ELF-1 (cell line): ENCODE measurements around the gene G6PD.
"Not testable (repeated sequence)": the region's sequence is repeated elsewhere in the genome, so short reads cannot be mapped to it uniquely, and the experiment has no call there.

Source experiments
- DNase-seq: peaks from one replicate; pipeline ENCODE4 v3.0.0-alpha.2; 2016; ENCODE audit warnings: low read depth, low spot score

The G6PD gene

GRCh38 chrX:154542723-154543424, 3.8 kb downstream of the G6PD start:
- DNase-seq: no peak

GRCh38 chrX:154541896-154542722, 4.5 kb downstream of the G6PD start:
- DNase-seq: peak; percentile 53

DNA sequence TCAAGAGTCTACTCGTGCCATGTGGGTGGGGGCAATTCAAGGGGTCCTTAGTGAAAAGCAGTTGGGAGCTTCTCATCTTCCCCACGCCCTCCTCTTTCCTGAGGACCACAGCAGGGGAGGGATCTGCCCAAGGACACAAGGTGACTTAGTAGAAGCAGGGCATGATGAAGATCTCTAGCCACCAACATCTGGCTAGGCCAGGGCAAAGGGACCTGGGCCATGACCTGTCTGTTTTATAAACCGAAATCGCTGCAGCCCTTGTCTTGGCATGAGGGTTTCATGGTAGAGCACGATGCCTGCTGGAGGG, 5.1 kb downstream of the G6PD start:
- DNase-seq: no peak

- DNase-seq: peak; percentile 81
Measured at GRCh38 chrX:154540897-154541535, 5.6 kb downstream of the G6PD start.

GRCh38 chrX:154540365-154540764, 6.3 kb downstream of the G6PD start:
- DNase-seq: not testable (repeated sequence)

GRCh38 chrX:154539077-154539476, 7.6 kb downstream of the G6PD start:
- DNase-seq: no peak

- DNase-seq: no peak
Measured at GRCh38 chrX:154535892-154536291, 10.8 kb downstream of the G6PD start.

GRCh38 chrX:154534526-154535322, 11.9 kb downstream of the G6PD start:
- DNase-seq: peak; percentile 96

DNA sequence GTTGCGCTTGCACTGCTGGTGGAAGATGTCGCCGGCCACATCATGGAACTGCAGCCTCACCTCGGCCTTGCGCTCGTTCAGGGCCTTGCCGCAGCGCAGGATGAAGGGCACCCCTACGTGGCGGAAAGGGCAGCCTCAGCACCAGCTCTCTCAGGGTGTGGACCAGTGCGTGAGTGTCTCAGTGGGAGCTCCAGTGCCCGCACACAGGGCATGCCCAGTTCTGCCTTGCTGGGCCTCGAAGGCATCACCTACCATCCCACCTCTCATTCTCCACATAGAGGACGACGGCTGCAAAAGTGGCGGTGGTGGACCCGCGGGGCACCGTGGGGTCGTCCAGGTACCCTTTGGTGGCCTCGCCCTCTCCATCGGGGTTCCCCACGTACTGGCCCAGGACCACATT, 14.0 kb downstream of the G6PD start:
- no peak for DNase-seq

DNA sequence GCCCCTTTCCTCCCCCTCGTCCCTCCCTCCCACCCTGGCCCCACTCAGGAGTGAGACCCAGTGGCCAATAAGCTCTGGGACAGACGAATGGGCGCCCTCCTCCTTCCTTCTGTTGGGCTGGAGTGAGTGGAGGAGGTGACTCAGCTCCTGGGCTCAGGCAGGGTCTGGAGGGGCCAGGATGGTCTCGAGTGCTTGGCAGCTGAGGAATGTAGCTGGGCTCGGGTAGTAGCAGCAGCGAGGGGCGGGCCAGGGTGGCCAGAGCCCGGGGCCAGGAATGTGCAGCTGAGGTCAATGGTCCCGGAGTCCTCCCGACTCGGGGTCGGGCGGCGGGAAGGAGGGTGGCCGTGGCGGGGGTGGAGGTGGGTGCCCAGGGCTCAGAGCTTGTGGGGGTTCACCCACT, 15.0 kb downstream of the G6PD start:
- DNase-seq: peak; percentile 96

DNA sequence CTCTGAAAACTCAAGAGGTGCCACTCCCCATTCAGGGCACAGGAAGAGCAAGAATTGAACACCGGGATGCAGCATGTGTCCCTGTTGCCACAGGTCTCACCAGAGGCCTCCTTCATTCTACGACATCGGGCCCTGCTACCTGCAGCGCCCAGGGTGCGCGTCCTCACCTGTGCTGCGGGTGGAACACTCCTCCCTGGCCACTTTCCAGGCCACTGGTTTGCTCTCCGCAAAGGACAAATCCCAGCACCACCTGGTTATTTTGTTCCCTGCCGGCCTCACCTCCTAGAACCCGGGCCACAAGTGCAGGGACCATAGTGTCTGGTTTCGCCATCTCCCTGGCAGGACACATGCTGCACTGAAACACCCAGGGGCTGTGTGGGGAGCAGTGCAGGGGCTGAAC, 16.4 kb downstream of the G6PD start:
- DNase-seq: no peak

GRCh38 chrX:154529206-154529612, 17.4 kb downstream of the G6PD start:
- peak; percentile 32 for DNase-seq

DNA sequence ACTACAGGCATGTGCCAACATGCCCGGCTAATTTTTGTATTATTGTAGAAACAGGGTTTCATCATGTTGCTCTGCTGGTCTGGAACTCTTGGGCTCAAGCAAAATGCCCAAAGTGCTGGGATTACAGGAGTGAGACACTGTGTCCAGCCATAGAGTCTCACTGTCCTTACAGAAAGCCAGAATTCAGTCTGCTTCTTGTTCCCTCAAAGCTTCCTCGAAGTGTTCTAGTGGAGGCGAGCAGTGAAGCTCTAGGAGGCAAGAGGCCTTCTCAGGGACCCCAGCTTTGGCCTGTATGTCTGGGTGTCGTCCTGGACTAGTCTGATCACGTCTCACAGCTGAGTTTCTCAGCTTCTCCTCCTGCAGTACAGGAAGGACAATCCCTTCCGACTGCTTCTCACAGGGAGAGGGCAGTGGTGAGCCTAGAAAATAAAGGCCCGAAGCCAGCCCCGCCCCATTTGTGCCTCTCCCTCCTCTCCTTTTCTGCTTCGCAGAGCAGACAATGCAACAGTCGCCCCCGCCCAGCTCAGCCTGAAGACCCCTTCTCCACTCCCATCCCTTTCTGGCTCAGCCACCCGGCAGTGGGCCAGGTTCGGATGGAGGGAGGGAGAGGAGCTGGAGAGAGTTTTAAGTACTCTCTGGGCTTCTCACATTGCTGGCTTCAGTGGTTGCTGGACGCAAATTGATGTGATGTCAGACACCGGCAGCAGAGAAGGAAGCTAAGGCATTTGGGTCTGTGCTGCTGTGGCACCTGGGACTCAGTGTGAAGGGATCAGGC, 19.6 kb downstream of the G6PD start:
- DNase-seq: peak; percentile 96

GRCh38 chrX:154525606-154526490, 20.8 kb downstream of the G6PD start:
- peak; percentile 40 for DNase-seq

GRCh38 chrX:154519389-154519788, 27.3 kb downstream of the G6PD start:
- DNase-seq: no peak

GRCh38 chrX:154517101-154517781, 29.4 kb downstream of the G6PD start:
- peak; percentile 82 for DNase-seq

DNA sequence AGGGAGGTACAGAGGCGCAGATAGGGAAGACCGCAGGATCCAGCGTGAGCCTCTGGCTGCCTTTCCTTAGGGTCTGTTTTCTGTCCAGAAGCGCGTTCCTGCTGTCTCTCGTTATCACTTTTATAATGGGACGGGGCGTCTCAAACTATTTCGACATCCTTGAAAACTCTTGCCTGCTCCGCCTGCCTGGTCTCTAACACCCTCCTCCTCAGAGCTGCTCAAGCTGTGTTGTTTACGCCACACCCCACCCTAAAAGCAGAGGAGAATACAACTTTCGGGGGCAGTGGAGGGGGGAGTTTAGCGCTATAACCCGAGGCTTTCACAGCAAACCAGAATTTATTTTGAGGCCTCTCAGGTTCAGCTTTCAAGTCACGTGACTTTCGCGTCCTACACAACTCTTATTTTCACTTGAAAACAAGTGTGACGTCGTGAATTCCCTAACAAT, 30.0 kb downstream of the G6PD start:
- DNase-seq: peak; percentile 94

- peak; percentile 96 for DNase-seq
Measured at GRCh38 chrX:154515966-154516655, 30.5 kb downstream of the G6PD start, which contains the start of gene FAM3A. TSS of gene FAM3A (minus strand) at chrX:154516232. CDS start at chrX:154515772, 460 bp downstream.
